Stimulated activated naive CD8-positive, alpha-beta T cell treated with anti-CD3 and anti-CD28 coated beads, Interleukin-15, amount 100 ng/mL, for 72 hours (primary cell): ENCODE data around the gene PGF.

Source experiments
- ATAC-seq: fragments of 150-1000 bp; cut with Tn5 transposase; 2 replicates; pipeline ENCODE4 v1.10.0; 2021; ENCODE audit warnings: mild to moderate bottlenecking, moderate library complexity
- DNase-seq, 2 donors: peaks; one replicate each; pipeline ENCODE4 v3.0.0; 2021 to 2022
- H3K27ac Mint-ChIP-seq, 2 donors: one replicate each; pipeline ENCODE4 v1.8.0; 2022; ENCODE audit warnings: mild to moderate bottlenecking in 2 of 2, mixed read lengths in 2 of 2, moderate library complexity in 2 of 2
- H3K27me3 Mint-ChIP-seq: one replicate; pipeline ENCODE4 v1.8.0; 2022; ENCODE audit warnings: mixed read lengths
- H3K4me1 Mint-ChIP-seq: one replicate; pipeline ENCODE4 v1.8.0; 2022; ENCODE audit warnings: mild to moderate bottlenecking, mixed read lengths
- H3K4me3 Mint-ChIP-seq, 2 donors: one replicate each; pipeline ENCODE4 v1.8.0; 2022; ENCODE audit warnings: mild to moderate bottlenecking in 2 of 2, mixed read lengths in 2 of 2, moderate library complexity in 1 of 2
- H3K9me3 Mint-ChIP-seq, 2 donors: one replicate each; pipeline ENCODE4 v1.8.0; 2022; ENCODE audit warnings: mixed read lengths in 2 of 2

PGF gene

GRCh38 chr14:74924061-74924460 lies 31.3 kb downstream of the PGF start:
- Mint-ChIP-seq H3K27me3 (no peaks in the 10 kb centered on the region), H3K4me3 (peak overlapping the region in 1 of 2 donors; percentile 24)
- no peak for DNase-seq

GRCh38 chr14:74922752-74923401 lies 32.5 kb downstream of the PGF start, which contains the start of gene RPS6KL1:
TSS of gene RPS6KL1 (minus strand) at chr14:74923260. CDS start at chr14:74921541, 1,719 bp downstream.
- Mint-ChIP-seq H3K4me3 (peak within 1 kb of the TSS; percentile 72 to 80), H3K4me1 (peaks cover 11% of the 10 kb centered on the region), H3K27me3 (no peaks in the 10 kb centered on the region), H3K9me3 (no peaks in the 10 kb centered on the region), H3K27ac (peak within 1 kb of the TSS in 1 of 2 donors; percentile 82)
- peak; percentile 68 to 77 for DNase-seq
- peak; percentile 97 for ATAC-seq

More at GRCh38 chr14:74924061-74924460, 31.3 kb downstream of the PGF start:
- ATAC-seq: no peak
- peaks cover 11% of the 10 kb centered on the region for H3K4me1 Mint-ChIP-seq
- no peaks in the 10 kb centered on the region for H3K9me3 Mint-ChIP-seq
- no peak overlapping the region for H3K27ac Mint-ChIP-seq

DNA sequence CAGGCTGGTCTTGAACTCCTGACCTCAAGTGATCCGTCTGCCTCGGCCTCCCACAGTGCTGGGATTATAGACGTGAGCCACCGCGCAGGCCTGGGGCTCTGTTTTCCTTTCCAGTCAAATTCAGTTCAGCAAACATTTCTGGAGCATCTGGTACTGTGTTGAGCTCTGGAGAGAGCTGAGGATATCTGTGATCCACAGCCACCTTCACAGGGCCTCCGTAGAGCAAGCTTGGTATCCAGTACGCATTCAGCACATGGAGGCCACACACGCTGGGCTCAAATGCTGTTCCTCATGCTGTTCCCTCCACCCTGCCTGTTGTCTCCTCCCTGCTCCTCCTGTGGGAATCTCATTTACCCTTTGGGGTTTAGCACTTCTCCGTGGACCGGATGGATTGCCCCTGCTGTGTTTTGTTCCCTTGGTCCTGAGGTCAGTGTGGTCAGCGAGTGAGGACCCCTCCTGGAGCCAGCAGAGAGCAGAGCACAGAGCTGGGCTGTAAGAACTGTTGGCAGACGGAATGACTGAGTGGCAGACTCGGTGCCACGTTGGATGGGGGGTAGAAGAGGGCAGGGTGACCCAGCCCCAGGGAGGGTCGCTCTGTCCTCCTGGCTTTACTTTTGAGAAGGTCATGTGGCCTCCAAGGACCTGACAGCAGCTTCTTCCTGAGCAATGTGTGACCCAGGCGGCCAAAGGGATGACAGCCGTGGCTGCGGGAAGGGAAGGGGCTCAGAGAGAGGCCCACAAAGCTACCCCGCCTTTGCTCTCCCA lies 33.2 kb downstream of the PGF start:
- peak overlapping the region in 1 of 2 donors; percentile 82 for H3K27ac Mint-ChIP-seq
- no peak for ATAC-seq

DNA sequence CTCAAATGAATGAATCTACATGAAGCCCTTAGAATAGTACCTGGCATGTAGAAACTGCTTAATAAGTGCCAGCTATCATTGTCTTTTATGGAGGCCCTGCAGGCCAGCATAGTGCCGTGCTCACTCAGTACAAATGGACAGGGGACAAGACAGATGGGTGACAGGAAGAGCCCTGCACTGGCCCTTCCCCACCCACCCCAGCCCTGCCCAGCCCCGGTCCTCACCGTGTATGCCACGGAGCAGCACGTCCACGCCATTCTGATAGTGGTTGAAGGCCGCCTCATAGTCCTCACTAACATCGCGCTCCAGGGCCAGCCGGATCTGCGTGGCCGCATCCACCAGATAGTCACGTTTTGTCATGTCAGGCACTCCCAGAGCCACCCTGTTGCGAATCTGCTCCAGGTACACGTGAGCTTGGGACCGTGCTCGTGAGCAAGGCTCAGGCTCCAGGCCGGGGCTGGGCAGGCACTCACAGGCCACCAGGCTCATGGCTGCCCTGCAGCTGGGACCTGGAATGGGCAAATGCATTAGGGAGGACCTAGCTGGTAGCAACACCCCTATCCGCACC lies 34.3 kb downstream of the PGF start:
- Mint-ChIP-seq H3K27me3 (no peaks in the 10 kb centered on the region), H3K4me3 (no peak overlapping the region), H3K4me1 (peaks cover 11% of the 10 kb centered on the region), H3K9me3 (no peaks in the 10 kb centered on the region), H3K27ac (no peak overlapping the region)
- no peak for DNase-seq
- ATAC-seq: no peak

More for the DNA sequence above, 33.2 kb downstream of the PGF start:
- H3K27me3 Mint-ChIP-seq: no peaks in the 10 kb centered on the region
- H3K4me3 Mint-ChIP-seq: peak overlapping the region; percentile 72 to 80
- DNase-seq: no peak
- H3K4me1 Mint-ChIP-seq: peaks cover 11% of the 10 kb centered on the region
- no peaks in the 10 kb centered on the region for H3K9me3 Mint-ChIP-seq

GRCh38 chr14:74920281-74920680 lies 35.1 kb downstream of the PGF start:
- H3K4me1 Mint-ChIP-seq: peaks cover 11% of the 10 kb centered on the region

GRCh38 chr14:74919421-74920165 lies 35.8 kb downstream of the PGF start:
- H3K4me3 Mint-ChIP-seq: no peak overlapping the region
- no peak for DNase-seq
- no peak for ATAC-seq
- H3K9me3 Mint-ChIP-seq: no peaks in the 10 kb centered on the region
- H3K27me3 Mint-ChIP-seq: no peaks in the 10 kb centered on the region
- H3K27ac Mint-ChIP-seq: no peak overlapping the region
- peaks cover 11% of the 10 kb centered on the region for H3K4me1 Mint-ChIP-seq

More at GRCh38 chr14:74920281-74920680, 35.1 kb downstream of the PGF start:
- Mint-ChIP-seq H3K4me3 (no peak overlapping the region), H3K27ac (no peak overlapping the region), H3K9me3 (no peaks in the 10 kb centered on the region), H3K27me3 (no peaks in the 10 kb centered on the region)
- no peak for DNase-seq
- ATAC-seq: no peak

DNA sequence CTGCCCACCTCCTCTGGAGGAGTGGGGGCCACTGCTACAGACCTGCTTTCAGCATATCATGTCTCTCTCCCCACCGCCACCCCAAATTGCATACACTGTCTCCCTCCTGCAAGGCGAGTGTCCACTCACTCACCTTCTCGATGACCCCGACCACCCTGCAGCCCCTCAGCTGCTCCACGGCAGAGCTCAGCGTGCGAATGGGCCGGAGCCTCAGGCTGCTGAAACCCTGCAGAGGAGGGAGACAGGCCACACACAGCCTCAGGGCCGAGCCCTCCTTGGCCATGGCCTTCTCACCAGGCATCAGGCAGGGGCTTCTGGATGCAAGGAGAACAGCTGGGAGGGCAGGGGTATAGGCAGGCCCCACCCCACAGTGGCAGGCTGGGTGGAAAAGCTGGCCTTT lies 37.0 kb downstream of the PGF start:
- Mint-ChIP-seq H3K27me3 (no peaks in the 10 kb centered on the region), H3K4me3 (no peak overlapping the region), H3K9me3 (no peaks in the 10 kb centered on the region), H3K4me1 (peaks cover 6% of the 10 kb centered on the region), H3K27ac (no peak overlapping the region)
- ATAC-seq (no peak), DNase-seq (no peak)

GRCh38 chr14:74917646-74918081 lies 37.7 kb downstream of the PGF start:
- no peak overlapping the region for H3K4me3 Mint-ChIP-seq
- ATAC-seq: no peak
- no peak for DNase-seq
- peaks cover 6% of the 10 kb centered on the region for H3K4me1 Mint-ChIP-seq
- no peak overlapping the region for H3K27ac Mint-ChIP-seq
- no peaks in the 10 kb centered on the region for H3K9me3 Mint-ChIP-seq
- no peaks in the 10 kb centered on the region for H3K27me3 Mint-ChIP-seq

DNA sequence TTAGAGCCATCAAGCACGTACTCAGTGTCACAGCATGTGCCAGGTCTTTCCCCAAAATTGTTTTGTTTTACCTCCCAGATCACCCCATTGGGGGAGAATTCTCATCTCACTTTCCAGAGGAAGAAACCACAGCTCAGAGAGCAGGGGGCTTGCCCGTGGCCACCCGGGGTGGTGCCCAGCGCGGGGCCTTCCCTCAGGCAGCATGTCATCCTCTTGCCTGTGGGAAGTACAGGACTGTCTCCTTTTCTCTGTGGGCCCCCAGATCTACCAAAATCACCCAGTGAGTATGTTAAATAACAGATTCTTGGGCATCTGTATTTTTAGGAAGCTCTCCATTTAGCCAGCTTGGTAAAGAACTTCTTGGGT lies 38.2 kb downstream of the PGF start:
- H3K27me3 Mint-ChIP-seq: no peaks in the 10 kb centered on the region
- DNase-seq (no peak), ATAC-seq (no peak)
- peaks cover 2% of the 10 kb centered on the region for H3K4me1 Mint-ChIP-seq
- H3K9me3 Mint-ChIP-seq: no peaks in the 10 kb centered on the region
- H3K27ac Mint-ChIP-seq: no peak overlapping the region
- no peak overlapping the region for H3K4me3 Mint-ChIP-seq

- DNase-seq (no peak), ATAC-seq (no peak)
These were observed 39.6 kb downstream of the PGF start for GRCh38 chr14:74915826-74916225.

GRCh38 chr14:74915426-74915825 lies 40.0 kb downstream of the PGF start:
- H3K9me3 Mint-ChIP-seq: no peaks in the 10 kb centered on the region
- H3K27me3 Mint-ChIP-seq: no peaks in the 10 kb centered on the region
- no peaks in the 10 kb centered on the region for H3K4me1 Mint-ChIP-seq
- no peak overlapping the region for H3K4me3 Mint-ChIP-seq
- peak overlapping the region in 1 of 2 donors; percentile 76 for H3K27ac Mint-ChIP-seq
- no peak for ATAC-seq
- DNase-seq: no peak

More at GRCh38 chr14:74915826-74916225, 39.6 kb downstream of the PGF start:
- Mint-ChIP-seq H3K4me3 (no peak overlapping the region), H3K4me1 (no peaks in the 10 kb centered on the region), H3K27me3 (no peaks in the 10 kb centered on the region), H3K27ac (peak overlapping the region in 1 of 2 donors; percentile 76), H3K9me3 (no peaks in the 10 kb centered on the region)

GRCh38 chr14:74913986-74914573 lies 41.3 kb downstream of the PGF start:
- Mint-ChIP-seq H3K4me3 (no peak overlapping the region), H3K4me1 (no peaks in the 10 kb centered on the region), H3K27ac (no peak overlapping the region), H3K9me3 (no peaks in the 10 kb centered on the region), H3K27me3 (no peaks in the 10 kb centered on the region)
- ATAC-seq: no peak
- DNase-seq: no peak

DNA sequence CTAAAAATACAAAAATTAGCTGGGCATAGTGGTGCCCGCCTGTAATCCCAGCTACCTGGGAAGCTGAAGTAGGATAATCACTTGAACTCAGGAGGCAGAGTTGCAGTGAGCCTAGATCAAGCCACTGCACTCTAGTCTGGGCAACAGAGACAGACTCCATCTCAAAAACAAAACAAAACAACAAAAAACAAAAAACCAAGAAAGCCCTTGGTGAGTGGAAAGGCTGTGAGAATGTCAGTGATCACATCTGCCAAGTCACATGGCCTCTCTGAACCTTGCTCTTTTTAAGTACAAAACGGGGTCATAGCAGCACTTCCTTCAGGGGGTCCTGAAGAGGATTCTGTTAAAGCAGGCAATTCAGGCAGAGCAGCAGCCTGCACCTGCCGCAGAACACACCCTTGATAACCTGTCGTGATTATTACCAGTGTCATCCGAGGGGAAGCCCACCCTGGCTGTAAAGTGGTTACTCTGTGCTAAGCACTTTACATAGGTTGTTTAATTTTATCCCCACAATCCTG lies 41.9 kb downstream of the PGF start:
- no peaks in the 10 kb centered on the region for H3K4me1 Mint-ChIP-seq
- H3K4me3 Mint-ChIP-seq: no peak overlapping the region
- no peaks in the 10 kb centered on the region for H3K27me3 Mint-ChIP-seq
- DNase-seq: no peak
- H3K27ac Mint-ChIP-seq: peak overlapping the region in 1 of 2 donors; percentile 19
- ATAC-seq: no peak
- no peaks in the 10 kb centered on the region for H3K9me3 Mint-ChIP-seq

DNA sequence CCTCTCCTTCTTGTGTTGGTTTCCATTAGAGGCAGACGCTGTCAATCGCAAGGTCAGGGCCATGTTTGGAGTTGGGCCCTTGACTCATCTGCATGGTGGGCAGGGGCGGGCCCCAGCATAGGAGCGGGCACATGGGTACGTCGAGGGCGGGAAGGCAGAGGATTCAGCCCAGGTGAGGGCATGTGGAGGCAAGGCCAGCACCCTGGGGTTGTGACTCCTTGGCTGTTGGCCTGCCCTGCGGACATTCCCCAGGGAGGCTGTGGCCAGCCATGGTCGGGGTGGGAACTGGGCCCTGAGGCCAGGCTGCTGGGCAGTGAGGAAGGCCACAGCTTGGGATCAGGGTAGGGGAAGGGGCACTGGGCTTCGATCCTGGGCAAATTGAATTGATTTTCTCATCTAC lies 42.6 kb downstream of the PGF start:
- Mint-ChIP-seq H3K9me3 (no peaks in the 10 kb centered on the region), H3K27me3 (no peaks in the 10 kb centered on the region), H3K4me3 (no peak overlapping the region), H3K4me1 (no peaks in the 10 kb centered on the region), H3K27ac (no peak overlapping the region)
- DNase-seq (no peak), ATAC-seq (no peak)

GRCh38 chr14:74912111-74912510 lies 43.3 kb downstream of the PGF start:
- DNase-seq (no peak), ATAC-seq (no peak)
- H3K4me1 Mint-ChIP-seq: no peaks in the 10 kb centered on the region
- H3K9me3 Mint-ChIP-seq: no peaks in the 10 kb centered on the region
- H3K27ac Mint-ChIP-seq: no peak overlapping the region
- H3K4me3 Mint-ChIP-seq: no peak overlapping the region
- H3K27me3 Mint-ChIP-seq: no peaks in the 10 kb centered on the region
